Panc1 (cell line): Measurements from ENCODE around the gene EIF4E2.

Experiments
- SIN3A ChIP-seq: IDR thresholded peaks from 2 replicates; pipeline ENCODE4 v1.6.1; 2012; ENCODE audit warnings: low read depth, mild to moderate bottlenecking, low read length, moderate library complexity, borderline replicate concordance; ENCODE audit not compliant: insufficient read depth
- TF ChIP-seq, protein P1 (sequence below): fragments of 450-650 bp; IDR thresholded peaks from 2 replicates; pipeline ENCODE4 v1.5.1; 2017; ENCODE audit warnings: mild to moderate bottlenecking

DNA sequence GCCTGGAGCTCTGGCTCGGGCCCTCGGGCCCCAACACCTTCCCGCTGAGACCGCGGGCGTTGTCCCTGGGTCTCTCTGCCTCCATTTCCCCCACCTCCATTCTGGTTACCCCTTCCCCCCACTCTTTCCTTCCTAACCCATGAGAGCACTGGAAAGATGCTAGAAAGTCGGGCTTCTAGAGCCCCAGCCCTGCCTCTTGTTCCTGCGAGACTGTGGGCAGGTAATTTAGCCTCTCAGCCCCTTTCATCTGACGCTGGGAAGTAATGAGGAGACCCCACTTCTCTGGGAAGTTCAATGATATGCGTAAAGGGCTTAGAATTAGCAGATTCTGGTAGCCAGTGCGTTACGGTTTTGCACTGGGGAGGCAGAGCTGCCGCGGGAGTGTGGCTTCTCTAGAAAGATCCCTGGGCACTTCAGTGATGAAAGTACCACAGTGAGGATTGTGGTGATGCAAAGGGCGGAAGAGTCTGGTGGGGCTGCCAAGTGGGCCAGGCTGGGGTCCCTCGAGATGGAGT, 46.6 kb upstream of the EIF4E2 start:
- TF ChIP-seq, protein P1, sequence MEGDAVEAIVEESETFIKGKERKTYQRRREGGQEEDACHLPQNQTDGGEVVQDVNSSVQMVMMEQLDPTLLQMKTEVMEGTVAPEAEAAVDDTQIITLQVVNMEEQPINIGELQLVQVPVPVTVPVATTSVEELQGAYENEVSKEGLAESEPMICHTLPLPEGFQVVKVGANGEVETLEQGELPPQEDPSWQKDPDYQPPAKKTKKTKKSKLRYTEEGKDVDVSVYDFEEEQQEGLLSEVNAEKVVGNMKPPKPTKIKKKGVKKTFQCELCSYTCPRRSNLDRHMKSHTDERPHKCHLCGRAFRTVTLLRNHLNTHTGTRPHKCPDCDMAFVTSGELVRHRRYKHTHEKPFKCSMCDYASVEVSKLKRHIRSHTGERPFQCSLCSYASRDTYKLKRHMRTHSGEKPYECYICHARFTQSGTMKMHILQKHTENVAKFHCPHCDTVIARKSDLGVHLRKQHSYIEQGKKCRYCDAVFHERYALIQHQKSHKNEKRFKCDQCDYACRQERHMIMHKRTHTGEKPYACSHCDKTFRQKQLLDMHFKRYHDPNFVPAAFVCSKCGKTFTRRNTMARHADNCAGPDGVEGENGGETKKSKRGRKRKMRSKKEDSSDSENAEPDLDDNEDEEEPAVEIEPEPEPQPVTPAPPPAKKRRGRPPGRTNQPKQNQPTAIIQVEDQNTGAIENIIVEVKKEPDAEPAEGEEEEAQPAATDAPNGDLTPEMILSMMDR: no peak
- TF ChIP-seq SIN3A: no peak
